AG10803 (cell line): ENCODE data around the gene KRT74.
A peak's percentile ranks its signal among the peaks of the same experiment; 100 is the strongest.

ENCODE experiments used
- DNase-seq: peaks from one replicate; pipeline ENCODE4 v3.0.0; 2010; ENCODE audit warnings: low read depth
- H3K4me3 ChIP-seq: 2 replicates; pipeline ENCODE4 v1.5.1; 2011; ENCODE audit warnings: mild to moderate bottlenecking, low read length, control low read depth
- CTCF ChIP-seq: conservative IDR thresholded peaks from 2 replicates; pipeline ENCODE4 v1.5.1; 2011; ENCODE audit warnings: mild to moderate bottlenecking, low read length, control low read depth, inconsistent platforms

Gene KRT74

GRCh38 chr12:52608161-52608560 lies 34.5 kb upstream of the KRT74 start:
- DNase-seq: no peak
- no peak for TF ChIP-seq CTCF
- no peak overlapping the region for H3K4me3 ChIP-seq

- no peak for TF ChIP-seq CTCF
- no peak for DNase-seq
- no peak overlapping the region for H3K4me3 ChIP-seq
Observed at GRCh38 chr12:52607314-52607713, 33.7 kb upstream of the KRT74 start.

GRCh38 chr12:52606581-52607218 lies 33.1 kb upstream of the KRT74 start:
- TF ChIP-seq CTCF: no peak
- no peak overlapping the region for H3K4me3 ChIP-seq
- DNase-seq: no peak

GRCh38 chr12:52606096-52606495 lies 32.5 kb upstream of the KRT74 start:
- DNase-seq: no peak
- TF ChIP-seq CTCF: no peak
- no peak overlapping the region for H3K4me3 ChIP-seq

- no peak for TF ChIP-seq CTCF
- no peak for DNase-seq
- no peak overlapping the region for H3K4me3 ChIP-seq
Observed at GRCh38 chr12:52605542-52605941, 31.9 kb upstream of the KRT74 start.

- TF ChIP-seq CTCF: no peak
- no peak for DNase-seq
- no peak overlapping the region for H3K4me3 ChIP-seq
Observed at GRCh38 chr12:52604859-52605258, 31.2 kb upstream of the KRT74 start.

GRCh38 chr12:52603314-52603713 lies 29.7 kb upstream of the KRT74 start:
- no peak overlapping the region for H3K4me3 ChIP-seq
- no peak for TF ChIP-seq CTCF
- DNase-seq: peak; percentile 2
